Fibroblast of skin of back (primary cell): ENCODE data around the gene CUX1.

ENCODE experiments used
- DNase-seq: peaks from one replicate; pipeline ENCODE4 v3.0.0-alpha.2; 2013

The CUX1 gene

DNA sequence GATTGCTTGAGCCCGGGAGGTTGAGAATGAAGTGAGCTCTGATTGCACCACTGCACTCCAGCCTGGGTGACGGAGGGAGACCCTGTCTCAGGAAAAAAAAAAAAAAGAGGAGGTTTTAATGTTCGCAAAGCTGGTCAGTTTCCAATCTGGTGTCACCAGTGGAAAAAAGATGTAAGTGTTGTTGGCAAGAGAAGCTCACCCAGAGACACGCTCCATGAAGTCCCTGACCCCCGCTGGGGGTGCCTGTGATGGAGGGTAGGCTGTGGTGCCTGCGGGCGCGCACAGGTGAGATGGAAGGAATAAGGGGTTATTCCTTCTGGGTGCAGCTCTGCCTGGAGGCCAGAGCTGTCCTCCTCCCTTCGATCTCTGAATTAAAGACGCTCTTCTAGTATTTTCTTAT is 122.7 kb downstream of the CUX1 start:
- no peak for DNase-seq

DNA sequence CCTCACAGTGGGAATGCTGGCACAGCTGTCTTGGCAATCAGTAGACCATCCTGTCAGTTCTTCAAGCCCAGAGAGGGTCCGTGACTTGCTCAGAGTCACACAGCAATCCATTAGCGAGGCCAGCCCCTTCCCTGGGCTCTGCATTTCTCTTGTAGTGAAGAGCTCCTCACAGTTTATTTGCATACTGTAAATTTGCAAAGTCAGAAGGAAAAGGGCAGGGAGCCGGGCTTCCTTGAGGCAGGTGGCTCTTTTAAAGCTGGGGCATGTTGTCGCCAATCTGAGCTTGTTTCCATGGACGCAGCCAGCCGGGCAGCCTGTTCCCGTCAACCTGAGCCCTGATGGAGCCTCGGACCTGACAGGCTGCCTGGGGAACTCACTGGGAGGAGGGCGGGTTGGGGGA is 123.4 kb downstream of the CUX1 start:
- no peak for DNase-seq

- DNase-seq, result peak; percentile 79
Observed at GRCh38 chr7:101941481-101942383, 124.3 kb downstream of the CUX1 start.

DNA sequence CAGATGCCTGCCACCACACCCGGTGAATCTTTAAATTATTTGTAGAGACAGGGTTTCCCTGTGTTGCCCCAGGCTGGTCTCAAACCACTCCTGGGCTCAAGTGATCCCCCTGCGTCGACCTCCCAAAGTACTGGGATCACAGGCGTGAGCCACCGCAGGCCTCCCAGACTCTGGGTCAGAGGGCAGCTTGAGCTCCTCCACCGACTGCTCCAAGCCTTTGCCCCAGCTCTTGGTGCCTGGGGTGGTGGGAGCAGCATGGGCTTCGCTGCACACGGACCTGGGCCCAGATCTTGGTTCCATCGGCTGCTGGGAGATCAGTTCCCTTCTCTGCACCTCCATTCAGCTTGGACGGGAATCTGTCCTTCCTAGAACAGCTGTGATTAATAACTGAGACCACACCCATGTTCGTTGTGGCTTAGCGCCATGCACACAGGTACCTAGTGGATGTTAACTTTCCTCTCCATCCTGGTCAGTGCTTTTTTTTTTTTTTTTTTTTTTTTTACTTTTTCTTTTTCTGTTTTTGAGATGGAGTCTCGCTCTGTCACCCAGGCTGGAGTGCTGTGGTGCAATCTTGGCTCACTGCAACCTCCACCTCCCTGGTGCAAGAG is 125.3 kb downstream of the CUX1 start:
- DNase-seq, result no peak

- DNase-seq, result no peak
Observed at GRCh38 chr7:101943306-101943705, 125.9 kb downstream of the CUX1 start.

- no peak for DNase-seq
Observed at GRCh38 chr7:101943889-101944600, 126.6 kb downstream of the CUX1 start.

GRCh38 chr7:101944611-101945010 is 127.2 kb downstream of the CUX1 start:
- DNase-seq, result no peak

- no peak for DNase-seq
Observed at GRCh38 chr7:101945034-101945758, 127.8 kb downstream of the CUX1 start.

DNA sequence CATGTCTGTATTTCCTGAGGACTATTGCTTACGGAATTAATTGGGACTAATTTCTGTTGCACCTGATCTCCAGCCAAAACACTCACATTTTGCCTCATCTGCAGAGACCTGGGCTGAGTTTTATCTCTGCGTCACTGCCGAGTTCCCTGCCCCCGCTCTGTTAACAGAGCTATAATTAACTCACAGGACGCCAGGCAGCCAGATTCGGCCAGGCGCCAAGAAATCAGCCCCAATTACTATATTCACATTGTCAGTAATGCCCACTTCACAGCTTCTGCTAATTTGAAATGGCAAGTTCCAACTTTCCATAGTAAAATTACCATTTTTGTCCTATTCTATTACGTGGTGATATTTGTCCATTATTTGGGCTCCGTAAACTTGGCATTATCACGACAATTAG is 130.5 kb downstream of the CUX1 start:
- no peak for DNase-seq

- DNase-seq, result no peak
Observed at GRCh38 chr7:101948650-101949049, 131.2 kb downstream of the CUX1 start.

GRCh38 chr7:101950450-101951119 is 133.2 kb downstream of the CUX1 start:
- DNase-seq, result peak; percentile 51

DNA sequence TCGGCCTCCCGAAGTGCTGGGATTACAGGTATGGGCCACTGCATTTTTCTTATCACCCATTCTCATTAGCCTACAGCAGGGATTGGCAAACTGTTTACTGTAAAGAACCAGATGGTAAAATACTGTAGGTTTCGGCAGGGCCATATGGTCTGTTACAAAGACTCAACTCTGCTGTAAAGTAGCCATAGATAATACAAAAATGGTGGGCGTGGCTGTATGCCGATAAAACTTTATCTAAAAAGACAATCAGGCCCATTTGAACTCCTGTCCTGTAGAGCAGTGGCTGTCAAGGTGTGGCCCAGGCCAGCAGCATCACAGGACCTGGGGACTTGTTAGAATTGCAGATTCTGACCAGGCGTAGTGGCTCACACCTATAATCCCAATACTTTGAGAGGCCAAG is 134.3 kb downstream of the CUX1 start:
- DNase-seq, result no peak

- DNase-seq, result peak; percentile 83
Observed at GRCh38 chr7:101952355-101953247, 135.2 kb downstream of the CUX1 start.

DNA sequence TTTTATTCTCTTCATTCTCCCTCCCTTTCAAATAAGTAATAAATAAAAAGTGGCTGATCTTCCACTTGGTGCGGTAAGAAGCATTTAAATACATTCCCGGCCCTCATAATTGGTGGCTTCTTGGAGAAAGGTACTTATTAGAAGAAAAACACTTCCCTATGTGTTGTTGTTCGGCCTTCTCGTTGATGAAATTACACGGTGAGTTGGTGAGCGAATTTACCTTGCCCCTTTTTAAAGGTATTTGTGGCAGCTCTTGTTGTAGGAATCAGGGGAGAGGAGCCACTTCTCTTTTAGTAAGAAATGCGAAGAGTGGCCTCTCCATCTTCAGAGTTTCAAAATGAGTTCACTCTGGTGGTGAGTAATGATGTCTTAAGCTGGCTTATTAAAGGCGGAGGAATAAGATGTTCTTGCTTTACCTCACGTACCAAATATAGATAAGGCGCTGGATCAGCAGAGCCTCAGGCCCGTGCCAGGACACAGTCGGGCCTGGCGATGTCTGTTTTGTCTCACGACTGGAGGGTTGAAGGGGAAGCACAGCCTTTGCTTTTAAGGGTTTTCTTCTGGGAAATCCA is 135.9 kb downstream of the CUX1 start:
- peak; percentile 67 for DNase-seq

- DNase-seq, result no peak
Observed at GRCh38 chr7:101954499-101954898, 137.1 kb downstream of the CUX1 start.

DNA sequence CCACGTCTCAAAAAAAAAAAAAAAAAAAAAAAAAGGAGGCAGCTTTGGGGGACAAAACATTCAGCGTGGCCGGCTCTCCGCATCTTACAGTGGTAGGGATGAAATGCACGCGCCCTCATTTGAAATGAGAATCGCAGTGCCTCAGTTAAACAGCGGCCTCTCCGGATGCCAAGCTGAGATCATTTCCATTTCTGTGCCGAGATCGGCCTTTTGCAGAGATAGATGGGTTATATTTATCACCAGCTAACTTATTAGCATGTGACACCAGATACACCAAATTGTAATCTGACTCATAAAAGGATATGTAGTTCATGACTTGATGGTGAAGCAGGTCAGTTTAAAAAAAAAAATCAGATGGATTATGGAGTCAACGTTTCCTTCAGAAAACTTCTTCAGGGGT is 138.7 kb downstream of the CUX1 start:
- no peak for DNase-seq

GRCh38 chr7:101957744-101958525 is 140.5 kb downstream of the CUX1 start:
- DNase-seq, result no peak

DNA sequence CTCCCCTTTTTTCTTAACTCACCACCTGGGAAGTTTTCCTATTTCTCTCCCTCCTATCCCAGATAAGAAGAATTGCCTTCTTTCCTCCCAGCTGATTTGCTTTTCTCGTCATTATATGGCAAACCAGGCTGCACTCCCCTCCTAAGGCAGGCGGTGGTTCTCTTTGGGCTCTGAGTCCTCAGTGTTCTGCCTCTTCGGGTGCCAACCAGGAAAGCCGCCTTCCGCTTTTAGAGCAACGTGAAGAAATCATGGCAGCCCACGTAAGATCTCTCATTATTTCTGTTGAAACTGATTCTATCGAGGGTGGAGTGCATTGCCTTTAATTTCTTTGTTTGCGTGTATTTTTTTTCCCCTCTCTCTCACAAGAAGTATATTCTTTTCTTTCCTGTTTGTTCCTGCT is 141.9 kb downstream of the CUX1 start:
- DNase-seq, result no peak

DNA sequence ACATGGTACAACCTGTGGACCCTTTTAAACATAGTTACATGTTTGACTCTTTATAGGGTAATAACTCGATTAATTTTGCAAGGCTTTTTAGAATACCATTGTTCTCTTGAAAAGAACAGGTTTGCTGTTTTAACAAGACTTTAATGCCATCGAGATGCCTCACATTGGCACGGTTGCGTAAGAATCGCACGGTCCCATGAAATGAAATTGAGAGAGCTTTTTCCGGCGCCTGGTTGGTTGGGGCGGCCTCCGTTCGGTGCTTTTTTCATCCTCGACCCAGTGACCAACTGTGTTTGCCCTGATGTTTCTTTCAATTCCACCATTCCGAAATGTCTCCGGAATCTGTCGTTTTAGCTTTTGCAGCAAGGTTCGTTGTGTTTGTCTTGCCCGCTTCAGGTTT is 142.4 kb downstream of the CUX1 start:
- DNase-seq, result no peak

DNA sequence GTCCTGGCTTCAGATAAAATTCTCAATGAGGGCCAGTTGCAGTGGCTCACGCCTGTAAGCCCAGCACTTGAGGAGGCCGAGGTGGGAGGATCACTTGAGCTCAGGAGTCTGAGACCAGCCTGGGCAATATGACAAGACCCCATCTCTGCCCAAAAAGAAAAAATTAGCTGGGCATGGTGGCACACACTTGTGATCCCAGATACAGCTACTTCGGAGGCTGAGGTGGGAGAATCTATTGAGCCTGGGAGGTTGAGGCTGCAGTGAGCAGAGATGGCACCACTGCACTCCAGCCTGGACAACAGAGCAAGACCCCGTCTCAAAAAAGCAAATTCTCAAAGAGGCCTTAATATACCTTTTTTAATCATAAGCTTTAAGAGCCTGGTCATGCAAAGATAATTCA is 142.9 kb downstream of the CUX1 start:
- no peak for DNase-seq
